ENCODE data around the gene FERMT3.
A peak's percentile ranks its signal among the peaks of the same experiment; 100 is the strongest.

The FERMT3 gene

GRCh38 chr11:64251016-64251752 is 44.7 kb downstream of the FERMT3 start, which contains the start of gene PLCB3:
TSS of gene PLCB3 (plus strand) at chr11:64251530. CDS start at chr11:64251650, 120 bp downstream.
- peak; percentile 56 for DNase-seq (ENCODE audit: low read depth)
- peak; percentile 31 for TF ChIP-seq CTCF (IDR thresholded peaks at IDR 0.05; ENCODE audit: insufficient read depth, low read depth, low read length, missing control alignments)
- peak within 1 kb of the TSS; percentile 90 for H3K4me3 ChIP-seq (ENCODE audit: low read length)

GRCh38 chr11:64251753-64252002 is 45.2 kb downstream of the FERMT3 start:
- peak overlapping the region; percentile 90 for H3K4me3 ChIP-seq (ENCODE audit: low read length)

GRCh38 chr11:64252003-64252872 is 45.7 kb downstream of the FERMT3 start:
- H3K4me3 ChIP-seq (ENCODE audit: low read length) = peak overlapping the region; percentile 90
- TF ChIP-seq CTCF (IDR thresholded peaks at IDR 0.05; ENCODE audit: insufficient read depth, low read depth, low read length, missing control alignments) = peak; percentile 34

More at GRCh38 chr11:64251753-64252002, 45.2 kb downstream of the FERMT3 start:
- TF ChIP-seq CTCF (IDR thresholded peaks at IDR 0.05; ENCODE audit: insufficient read depth, low read depth, low read length, missing control alignments) = no peak
- no peak for DNase-seq (ENCODE audit: low read depth)

GRCh38 chr11:64253043-64253442 is 46.5 kb downstream of the FERMT3 start:
- no peak for DNase-seq (ENCODE audit: low read depth)
- H3K4me3 ChIP-seq (ENCODE audit: low read length) = peak overlapping the region; percentile 90
- TF ChIP-seq CTCF (IDR thresholded peaks at IDR 0.05; ENCODE audit: insufficient read depth, low read depth, low read length, missing control alignments) = no peak

More at GRCh38 chr11:64252003-64252872, 45.7 kb downstream of the FERMT3 start:
- peak; percentile 72 for DNase-seq (ENCODE audit: low read depth)

GRCh38 chr11:64253481-64253880 is 47.0 kb downstream of the FERMT3 start:
- no peak overlapping the region for H3K4me3 ChIP-seq (ENCODE audit: low read length)
- DNase-seq (ENCODE audit: low read depth) = no peak
- TF ChIP-seq CTCF (IDR thresholded peaks at IDR 0.05; ENCODE audit: insufficient read depth, low read depth, low read length, missing control alignments) = no peak

GRCh38 chr11:64254326-64254725 is 47.8 kb downstream of the FERMT3 start:
- DNase-seq (ENCODE audit: low read depth) = no peak
- H3K4me3 ChIP-seq (ENCODE audit: low read length) = no peak overlapping the region
- no peak for TF ChIP-seq CTCF (IDR thresholded peaks at IDR 0.05; ENCODE audit: insufficient read depth, low read depth, low read length, missing control alignments)
